Neuron (in vitro differentiated cells): ENCODE data around the gene CAPN8.

ENCODE experiments used
- H2AFZ ChIP-seq: one replicate; pipeline ENCODE4 v1.6.1; 2013; ENCODE audit warnings: low read depth, mild to moderate bottlenecking, inconsistent platforms, low read length, moderate library complexity
- H3K27me3 ChIP-seq: one replicate; pipeline ENCODE4 v1.6.1; 2013; ENCODE audit warnings: low read length; ENCODE audit not compliant: insufficient read depth
- H3K36me3 ChIP-seq: one replicate; pipeline ENCODE4 v1.6.1; 2013; ENCODE audit warnings: low read length; ENCODE audit not compliant: insufficient read depth
- H3K4me1 ChIP-seq: one replicate; pipeline ENCODE4 v1.6.1; 2013; ENCODE audit warnings: low read length; ENCODE audit not compliant: insufficient read depth
- H3K4me3 ChIP-seq: 2 replicates; pipeline ENCODE4 v1.5.1; 2013; ENCODE audit warnings: mild to moderate bottlenecking, low read length, moderate library complexity
- H3K9me3 ChIP-seq: one replicate; pipeline ENCODE4 v1.6.1; 2013; ENCODE audit warnings: low read length

Gene CAPN8

GRCh38 chr1:223684488-223684792, 18.9 kb upstream of the CAPN8 start:
- peaks cover 13% of the 10 kb centered on the region for H3K27me3 ChIP-seq
- H2AFZ ChIP-seq: no peak overlapping the region
- H3K4me1 ChIP-seq: no peaks in the 10 kb centered on the region
- H3K36me3 ChIP-seq: no peaks in the 10 kb centered on the region
- H3K4me3 ChIP-seq: no peak overlapping the region
- no peaks in the 10 kb centered on the region for H3K9me3 ChIP-seq

DNA sequence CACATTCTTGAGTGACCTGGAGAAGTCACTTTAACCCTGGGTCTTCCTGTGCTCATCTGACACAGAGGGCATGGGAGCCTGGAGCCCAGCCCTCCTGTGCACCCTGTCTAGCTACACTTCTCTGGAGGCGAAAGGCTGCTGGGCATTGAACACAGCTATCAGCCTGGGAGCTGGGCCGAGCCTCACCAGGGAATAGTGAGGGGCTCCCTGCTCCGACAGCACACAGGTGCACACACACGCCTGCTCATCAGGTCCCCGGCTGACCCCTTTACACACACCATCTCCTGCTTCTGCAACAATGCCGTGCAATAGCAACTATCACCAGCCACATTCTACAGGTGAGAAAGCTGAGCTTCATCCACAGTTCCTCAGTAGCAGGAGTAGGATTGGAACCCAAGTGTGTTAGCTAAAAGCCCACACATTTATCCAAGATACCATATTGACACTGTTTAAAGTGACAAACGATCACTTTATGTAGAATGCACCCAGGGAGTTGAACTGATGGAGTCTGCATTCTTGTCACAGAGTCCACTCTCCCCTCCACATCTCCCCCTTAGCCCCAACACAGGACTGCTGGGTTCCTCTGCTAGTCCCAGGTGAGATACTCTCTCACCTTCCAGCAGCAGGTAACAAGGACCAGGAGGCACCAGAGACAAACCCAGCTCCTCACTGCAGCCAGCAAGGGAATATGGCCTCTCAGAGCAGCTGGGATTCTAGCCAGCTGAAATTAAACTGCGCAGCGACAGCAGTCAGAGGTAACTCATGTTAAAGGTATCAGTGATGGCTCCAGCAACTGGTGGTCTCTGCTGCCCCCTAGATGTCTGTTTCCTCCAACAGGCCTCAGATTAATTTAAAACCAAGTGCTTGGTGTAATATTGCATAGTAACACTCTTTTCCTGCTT, 18.3 kb upstream of the CAPN8 start:
- Histone ChIP-seq H3K9me3 (no peaks in the 10 kb centered on the region), H3K36me3 (no peaks in the 10 kb centered on the region), H3K27me3 (peaks cover 13% of the 10 kb centered on the region), H2AFZ (no peak overlapping the region), H3K4me1 (no peaks in the 10 kb centered on the region), H3K4me3 (no peak overlapping the region)

- Histone ChIP-seq H3K4me3 (no peak overlapping the region), H3K9me3 (no peaks in the 10 kb centered on the region), H3K36me3 (no peaks in the 10 kb centered on the region), H3K4me1 (no peaks in the 10 kb centered on the region), H2AFZ (no peak overlapping the region), H3K27me3 (peaks cover 13% of the 10 kb centered on the region)
These were observed 17.0 kb upstream of the CAPN8 start for GRCh38 chr1:223682502-223682901.

DNA sequence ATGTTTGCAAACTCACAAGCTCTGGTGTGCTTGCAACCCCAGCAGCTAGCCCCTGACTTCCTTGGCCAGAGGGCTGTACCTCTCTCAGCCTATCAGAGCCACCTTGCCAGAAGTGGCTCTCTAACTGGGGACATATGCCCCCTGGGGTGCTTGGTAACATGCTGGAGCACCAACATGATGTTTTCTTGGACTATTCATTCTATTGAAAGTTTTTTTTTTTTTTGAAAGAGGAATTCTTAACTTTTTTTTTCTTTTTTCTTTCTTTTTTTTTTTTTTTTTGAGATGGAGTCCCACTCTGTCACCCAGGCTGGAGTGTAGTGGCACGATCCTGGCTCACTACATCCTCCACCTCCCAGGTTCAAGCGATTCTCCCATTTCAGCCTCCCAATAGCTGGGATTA, 14.7 kb upstream of the CAPN8 start:
- peaks cover 10% of the 10 kb centered on the region for H3K27me3 ChIP-seq
- H3K36me3 ChIP-seq: no peaks in the 10 kb centered on the region
- no peak overlapping the region for H2AFZ ChIP-seq
- no peaks in the 10 kb centered on the region for H3K4me1 ChIP-seq
- no peaks in the 10 kb centered on the region for H3K9me3 ChIP-seq
- H3K4me3 ChIP-seq: no peak overlapping the region

GRCh38 chr1:223678841-223679240, 13.3 kb upstream of the CAPN8 start:
- no peaks in the 10 kb centered on the region for H3K36me3 ChIP-seq
- peaks cover 2% of the 10 kb centered on the region for H3K9me3 ChIP-seq
- H3K4me3 ChIP-seq: no peak overlapping the region
- H3K27me3 ChIP-seq: peaks cover 10% of the 10 kb centered on the region
- no peak overlapping the region for H2AFZ ChIP-seq
- H3K4me1 ChIP-seq: no peaks in the 10 kb centered on the region

GRCh38 chr1:223674119-223674890, 8.8 kb upstream of the CAPN8 start:
- no peak overlapping the region for H3K4me3 ChIP-seq
- no peak overlapping the region for H2AFZ ChIP-seq
- H3K36me3 ChIP-seq: no peaks in the 10 kb centered on the region
- H3K4me1 ChIP-seq: no peaks in the 10 kb centered on the region
- peaks cover 2% of the 10 kb centered on the region for H3K9me3 ChIP-seq
- H3K27me3 ChIP-seq: no peaks in the 10 kb centered on the region

GRCh38 chr1:223670458-223671159, 5.1 kb upstream of the CAPN8 start:
- H3K27me3 ChIP-seq: peaks cover 2% of the 10 kb centered on the region
- H3K4me3 ChIP-seq: no peak overlapping the region
- no peaks in the 10 kb centered on the region for H3K4me1 ChIP-seq
- no peak overlapping the region for H2AFZ ChIP-seq
- H3K36me3 ChIP-seq: no peaks in the 10 kb centered on the region
- peaks cover 2% of the 10 kb centered on the region for H3K9me3 ChIP-seq

DNA sequence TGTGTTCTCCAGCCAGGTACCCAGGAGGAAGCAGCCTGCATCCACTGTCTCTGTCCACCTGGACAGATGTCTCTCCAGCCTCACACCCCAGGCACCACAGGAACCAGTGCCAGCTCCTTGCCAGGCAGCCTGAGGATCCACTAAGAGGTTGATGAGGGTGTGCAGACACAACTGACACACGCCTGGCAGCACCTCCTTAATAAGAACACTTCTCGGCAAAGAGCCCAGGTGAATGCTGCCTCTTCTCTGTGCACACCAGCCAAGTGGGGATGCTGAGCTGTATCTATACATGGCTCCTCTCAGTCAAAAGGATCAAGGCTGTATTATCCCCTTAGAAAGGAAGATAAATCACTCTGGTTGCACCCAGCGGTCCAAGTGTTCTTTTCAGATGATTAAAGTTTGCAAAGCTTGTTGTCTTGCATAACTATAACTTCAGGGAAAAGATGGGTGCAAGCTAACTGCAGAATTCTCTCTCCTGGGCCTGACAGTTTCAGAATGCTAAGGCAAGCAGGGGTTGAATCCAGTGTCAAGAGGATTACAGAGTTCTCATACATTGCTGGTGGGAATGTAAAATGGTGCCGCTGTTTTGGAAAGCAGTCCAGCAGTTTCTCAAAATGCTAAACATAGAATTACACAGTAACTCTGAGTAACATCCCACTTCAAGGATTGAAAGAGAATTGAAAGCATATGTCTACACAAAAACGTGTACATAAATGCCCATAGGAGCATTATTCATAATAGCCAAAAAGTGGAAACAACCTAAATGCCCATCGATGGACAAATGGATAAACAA, 3.7 kb upstream of the CAPN8 start:
- Histone ChIP-seq H2AFZ (no peak overlapping the region), H3K27me3 (peaks cover 2% of the 10 kb centered on the region), H3K36me3 (no peaks in the 10 kb centered on the region), H3K4me3 (no peak overlapping the region), H3K4me1 (no peaks in the 10 kb centered on the region), H3K9me3 (peaks cover under 1% of the 10 kb centered on the region)

GRCh38 chr1:223667484-223668182, 2.1 kb upstream of the CAPN8 start:
- Histone ChIP-seq H3K27me3 (peaks cover 2% of the 10 kb centered on the region), H2AFZ (no peak overlapping the region), H3K4me3 (no peak overlapping the region), H3K36me3 (no peaks in the 10 kb centered on the region), H3K4me1 (no peaks in the 10 kb centered on the region), H3K9me3 (no peaks in the 10 kb centered on the region)

- no peak overlapping the region for H3K4me3 ChIP-seq
- no peak overlapping the region for H2AFZ ChIP-seq
- H3K27me3 ChIP-seq: peaks cover 7% of the 10 kb centered on the region
- no peaks in the 10 kb centered on the region for H3K36me3 ChIP-seq
- no peaks in the 10 kb centered on the region for H3K9me3 ChIP-seq
- H3K4me1 ChIP-seq: no peaks in the 10 kb centered on the region
These were observed 1.4 kb downstream of the CAPN8 start for GRCh38 chr1:223664106-223664505.

GRCh38 chr1:223662943-223663342, 2.6 kb downstream of the CAPN8 start:
- Histone ChIP-seq H3K4me3 (no peak overlapping the region), H3K4me1 (no peaks in the 10 kb centered on the region), H3K27me3 (peaks cover 7% of the 10 kb centered on the region), H3K9me3 (no peaks in the 10 kb centered on the region), H3K36me3 (no peaks in the 10 kb centered on the region), H2AFZ (no peak overlapping the region)

GRCh38 chr1:223659711-223660110, 5.8 kb downstream of the CAPN8 start:
- no peaks in the 10 kb centered on the region for H3K4me1 ChIP-seq
- no peak overlapping the region for H3K4me3 ChIP-seq
- no peaks in the 10 kb centered on the region for H3K36me3 ChIP-seq
- peaks cover 5% of the 10 kb centered on the region for H3K27me3 ChIP-seq
- H3K9me3 ChIP-seq: no peaks in the 10 kb centered on the region
- no peak overlapping the region for H2AFZ ChIP-seq
